HG03103 (cell line): ENCODE results near the gene SLCO2A1.
A peak's percentile ranks its signal among the peaks of the same experiment; 100 is the strongest.

ENCODE experiments used
- ATAC-seq: cut with Tn5 transposase; IDR thresholded peaks from one replicate; pipeline ENCODE4 v1.9.1; 2021; ENCODE audit warnings: low read depth; ENCODE audit not compliant: unreplicated experiment

SLCO2A1 gene

DNA sequence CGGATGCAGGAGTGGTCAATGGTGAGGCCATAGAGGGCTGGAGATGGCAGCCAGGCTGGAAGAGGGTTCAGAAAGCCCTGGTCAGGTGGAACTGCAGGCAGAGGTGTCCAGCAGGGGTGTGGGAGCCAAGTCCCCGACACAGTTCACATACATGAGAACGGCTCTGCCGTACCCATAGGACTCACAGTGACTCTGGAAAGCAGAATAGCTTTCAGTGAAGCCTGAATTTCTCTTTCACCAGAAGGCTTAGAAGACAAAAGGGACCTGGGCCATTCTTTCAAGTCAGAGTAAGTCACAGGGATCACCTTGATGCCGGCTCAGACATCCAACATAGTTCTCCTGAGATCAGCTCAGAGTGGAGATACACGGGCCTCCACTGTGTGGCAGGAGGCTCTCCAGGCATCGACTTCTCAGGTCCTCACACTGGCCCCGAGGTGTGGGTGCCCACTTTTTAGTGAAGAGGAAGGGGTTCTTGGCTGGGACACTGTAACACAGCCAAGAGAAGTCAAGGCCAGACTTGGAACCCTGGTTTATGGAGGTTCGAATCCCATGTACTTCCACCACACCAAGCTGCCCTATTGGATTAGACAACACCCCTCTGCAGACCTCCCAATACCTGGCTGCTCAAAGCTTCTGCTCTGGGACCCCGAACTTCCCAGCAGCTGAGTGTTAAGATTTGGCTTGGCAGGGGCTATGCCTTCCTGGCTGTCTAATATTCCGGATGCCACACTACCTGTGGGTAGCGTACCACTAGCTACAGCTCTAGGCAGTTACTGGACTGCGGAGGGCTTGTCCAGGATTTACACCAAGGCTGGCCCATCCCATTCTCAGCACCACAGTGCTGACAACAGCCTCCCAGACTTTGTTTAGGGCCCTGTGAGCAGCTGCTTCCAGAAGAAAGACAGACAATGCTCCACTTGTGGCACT is 93.6 kb downstream of the SLCO2A1 start:
- no peak for ATAC-seq

DNA sequence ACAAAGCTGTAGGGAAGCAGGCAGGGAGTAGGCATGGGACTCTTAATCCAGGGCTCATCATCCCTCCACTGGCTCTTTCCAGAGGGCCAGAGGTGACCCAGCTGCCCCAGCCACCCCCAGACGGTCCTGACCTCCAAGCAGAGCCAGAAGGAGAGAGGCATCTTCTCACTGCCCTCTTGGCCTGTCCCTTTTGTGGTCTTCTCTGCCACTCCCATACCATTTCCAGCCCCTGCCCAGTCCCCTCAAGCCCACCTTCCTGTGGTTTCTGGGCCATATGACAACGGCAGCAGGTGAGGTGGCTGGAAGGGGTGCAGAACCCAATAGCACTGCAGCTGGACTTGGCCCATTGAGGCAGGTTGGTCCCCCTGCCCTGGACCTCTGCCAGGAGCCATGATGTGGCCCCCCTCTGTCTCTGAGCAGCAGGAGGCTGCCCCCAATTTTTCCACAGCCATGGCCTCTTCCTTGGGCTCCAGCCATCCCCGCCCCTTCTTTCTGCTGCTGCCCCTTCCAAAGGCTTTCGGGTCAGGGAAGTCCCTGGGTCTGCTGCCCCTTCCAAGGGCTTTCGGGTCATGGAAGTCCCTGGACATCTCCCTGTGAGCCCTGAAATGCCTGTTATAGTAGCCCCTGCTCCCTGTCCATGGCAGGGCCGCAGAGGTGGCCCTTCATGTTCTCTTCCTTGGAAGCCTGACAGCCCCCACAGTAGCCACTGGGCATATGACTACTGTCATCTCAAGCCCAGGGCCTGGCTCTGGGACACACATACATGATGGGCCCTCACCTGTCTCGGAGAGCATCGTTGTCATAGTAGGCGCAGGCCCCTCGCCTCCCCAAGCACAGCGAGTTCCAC is 94.5 kb downstream of the SLCO2A1 start:
- ATAC-seq, result no peak

DNA sequence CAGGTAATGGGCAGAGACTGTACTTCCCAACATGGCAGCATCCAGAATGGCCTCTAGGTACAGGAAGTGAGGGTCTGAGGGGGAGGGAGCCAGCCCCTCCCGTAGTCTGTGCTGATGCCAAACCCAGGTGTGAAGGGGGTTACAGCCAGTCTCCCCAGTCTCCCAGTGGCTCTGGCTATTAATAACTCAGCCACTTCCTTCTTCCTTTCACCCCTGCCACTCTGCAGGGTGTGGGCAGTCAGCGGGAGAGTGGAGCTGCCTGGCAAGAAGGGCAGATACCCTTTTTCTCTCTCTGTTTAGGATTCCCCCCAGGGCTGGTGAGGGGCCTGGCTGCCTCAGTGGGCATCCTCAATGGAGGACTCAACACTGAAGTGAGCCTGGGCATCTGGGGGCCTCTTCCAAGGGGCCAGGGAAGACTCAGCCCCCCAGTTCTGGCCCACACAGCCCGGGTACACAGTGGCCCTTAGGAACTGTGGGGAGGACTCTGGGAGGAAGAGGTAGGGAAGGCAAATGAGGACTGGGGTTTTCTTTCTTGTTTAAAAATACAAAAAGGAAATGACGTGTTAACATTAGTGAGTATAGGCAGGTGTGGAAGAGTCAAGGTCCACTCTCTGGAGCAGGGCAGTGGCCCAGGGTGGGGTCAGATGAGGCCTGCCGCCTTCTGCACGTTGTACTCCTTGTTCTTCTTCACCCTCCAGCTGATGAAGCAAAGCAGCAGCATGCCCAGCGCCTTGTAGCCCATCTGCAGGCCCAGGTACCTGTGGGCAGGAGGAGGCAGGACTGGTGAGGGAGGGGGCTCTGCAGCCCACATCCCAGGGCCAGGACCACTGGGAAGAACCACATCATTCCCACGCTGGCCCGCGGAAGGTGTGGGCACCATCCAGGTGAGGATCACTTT is 95.4 kb downstream of the SLCO2A1 start:
- no peak for ATAC-seq

- no peak for ATAC-seq
These were observed 96.4 kb downstream of the SLCO2A1 start for GRCh38 chr3:133933097-133934024.

GRCh38 chr3:133932009-133932408 is 97.7 kb downstream of the SLCO2A1 start:
- no peak for ATAC-seq

GRCh38 chr3:133931084-133931483 is 98.6 kb downstream of the SLCO2A1 start:
- no peak for ATAC-seq

- ATAC-seq, result no peak
These were observed 99.3 kb downstream of the SLCO2A1 start for GRCh38 chr3:133930341-133930933.

GRCh38 chr3:133928903-133929607 is 100.7 kb downstream of the SLCO2A1 start:
- no peak for ATAC-seq

GRCh38 chr3:133928136-133928893 is 101.4 kb downstream of the SLCO2A1 start:
- no peak for ATAC-seq

DNA sequence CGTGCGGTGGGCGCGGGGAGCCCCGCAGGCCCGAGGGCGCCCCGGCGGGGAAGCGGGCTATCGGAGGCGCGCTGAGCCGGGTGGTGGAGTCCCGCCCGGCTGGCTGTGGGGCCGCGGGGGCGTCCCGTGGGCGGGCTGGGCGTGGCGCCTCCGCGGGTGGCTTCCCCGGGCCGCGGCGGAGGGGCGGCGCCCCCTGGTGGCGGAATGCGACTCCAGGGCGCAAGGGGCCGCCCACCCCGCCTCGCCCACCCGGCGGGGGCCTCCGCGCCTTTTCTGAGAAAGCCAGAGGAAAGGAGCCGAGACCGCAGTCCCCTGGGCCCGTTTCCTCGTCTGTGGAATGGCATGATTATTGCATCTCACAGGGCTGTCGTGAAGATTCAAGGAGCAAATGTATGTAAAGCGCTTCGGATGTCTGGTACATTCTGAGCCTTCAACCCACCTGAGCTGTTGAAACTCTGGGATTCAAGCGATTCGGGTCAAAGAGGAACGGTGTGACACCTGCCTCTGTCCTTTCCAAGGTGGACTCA is 102.1 kb downstream of the SLCO2A1 start:
- ATAC-seq, result peak; percentile 51

GRCh38 chr3:133926736-133927539 is 102.8 kb downstream of the SLCO2A1 start:
- ATAC-seq, result no peak

DNA sequence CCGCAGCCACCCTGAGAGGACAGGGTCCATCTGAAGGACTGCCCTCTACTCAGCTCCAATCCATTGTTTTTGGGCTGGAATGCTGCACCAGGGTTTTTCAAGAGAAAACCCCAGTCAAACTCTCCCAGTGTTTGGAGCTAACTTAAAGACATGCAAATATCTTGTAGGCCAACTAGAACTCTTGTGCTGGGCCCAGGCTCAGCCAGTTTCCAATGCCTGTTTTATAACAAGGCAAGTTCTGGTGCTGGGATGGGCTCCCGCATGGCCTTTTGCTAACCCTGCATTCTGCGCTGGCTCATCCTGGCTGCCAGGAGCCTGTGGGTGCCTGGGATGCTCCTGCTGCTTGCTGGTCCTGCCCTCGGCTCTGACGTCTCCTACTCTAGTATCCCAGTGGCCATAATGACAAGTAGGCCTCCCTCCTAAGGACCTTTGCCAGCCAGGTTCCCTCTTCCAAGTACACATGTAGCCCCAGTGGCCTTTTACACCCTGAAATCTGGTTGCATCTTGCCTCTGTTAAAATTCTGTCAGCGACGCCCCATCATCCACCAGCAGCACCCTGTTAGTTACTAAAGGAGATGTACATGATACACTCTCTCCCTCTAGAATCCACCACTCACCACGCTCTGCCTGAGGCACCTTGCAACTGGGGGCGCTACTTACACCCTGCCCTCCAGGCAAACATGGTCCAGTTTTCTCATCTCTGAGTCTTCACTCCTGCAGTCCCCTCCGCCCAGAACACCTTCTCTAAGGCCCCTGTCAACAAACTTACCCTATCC is 103.6 kb downstream of the SLCO2A1 start:
- ATAC-seq, result no peak

DNA sequence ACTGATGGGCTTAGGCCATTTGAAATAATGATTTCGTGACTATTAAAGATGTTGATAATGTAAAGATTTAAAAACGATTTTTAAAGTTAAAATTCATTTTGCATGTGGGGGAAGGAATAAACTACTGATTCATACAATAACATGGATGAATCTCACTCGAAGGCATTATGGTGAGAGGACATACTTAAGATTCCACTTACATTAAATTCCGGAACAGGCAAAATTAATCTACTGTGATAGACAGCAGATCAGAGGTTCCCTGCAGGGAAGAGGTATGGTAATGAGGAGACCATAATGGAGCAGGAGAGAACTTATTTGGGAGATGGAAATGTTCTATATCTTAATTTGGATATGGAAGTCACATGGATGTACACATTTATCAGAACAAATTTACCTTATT is 105.7 kb downstream of the SLCO2A1 start:
- no peak for ATAC-seq

DNA sequence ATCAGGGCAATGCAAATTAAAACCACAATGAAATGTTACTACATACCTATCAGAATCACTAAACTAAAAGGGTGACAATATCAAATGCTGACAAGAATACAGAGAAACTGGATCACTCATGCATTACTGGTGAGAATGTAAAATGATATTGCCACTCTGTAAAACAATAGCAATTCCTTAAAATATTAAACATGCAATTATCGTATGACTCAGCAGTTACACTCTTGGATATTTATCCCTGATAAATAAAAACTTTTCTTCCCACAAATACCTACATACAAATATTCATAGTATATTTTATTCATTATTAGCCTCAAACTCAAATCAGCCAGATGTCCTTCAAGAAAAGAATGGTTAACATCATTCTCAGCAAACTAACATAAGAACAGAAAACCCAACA is 108.1 kb downstream of the SLCO2A1 start:
- ATAC-seq, result no peak

GRCh38 chr3:133917144-133917543 is 112.6 kb downstream of the SLCO2A1 start:
- ATAC-seq, result no peak
